Ishikawa (cell line): ENCODE measurements around the gene SLC15A5.

ENCODE experiments used
- CEBPB ChIP-seq: IDR thresholded peaks from 2 replicates; pipeline ENCODE4 v1.6.1; 2012
- CREB1 ChIP-seq: IDR thresholded peaks from 2 replicates; pipeline ENCODE4 v1.6.1; 2012; ENCODE audit warnings: low read depth
- EP300 ChIP-seq: IDR thresholded peaks from 2 replicates; pipeline ENCODE4 v1.6.1; 2012; ENCODE audit warnings: borderline replicate concordance
- FOXM1 ChIP-seq: IDR thresholded peaks from 2 replicates; pipeline ENCODE4 v1.6.1; 2012; ENCODE audit warnings: low read depth, borderline replicate concordance
- MAX ChIP-seq: IDR thresholded peaks from 2 replicates; pipeline ENCODE4 v1.6.1; 2012
- NFIC ChIP-seq: IDR thresholded peaks from 2 replicates; pipeline ENCODE4 v1.6.1; 2012
- RAD21 ChIP-seq: IDR thresholded peaks from 2 replicates; pipeline ENCODE4 v1.6.1; 2012; ENCODE audit warnings: low read depth
- REST ChIP-seq: IDR thresholded peaks from 2 replicates; pipeline ENCODE4 v1.6.1; 2012; ENCODE audit warnings: low read depth, mild to moderate bottlenecking
- TAF1 ChIP-seq: IDR thresholded peaks from 2 replicates; pipeline ENCODE4 v1.6.1; 2012; ENCODE audit warnings: low read depth, mild to moderate bottlenecking
- TEAD4 ChIP-seq: IDR thresholded peaks from 2 replicates; pipeline ENCODE4 v1.6.1; 2012
- USF1 ChIP-seq: IDR thresholded peaks from 2 replicates; pipeline ENCODE4 v1.6.1; 2012
- YY1 ChIP-seq: IDR thresholded peaks from 2 replicates; pipeline ENCODE4 v1.6.1; 2012; ENCODE audit warnings: low read depth
- ZBTB7A ChIP-seq: IDR thresholded peaks from 2 replicates; pipeline ENCODE4 v1.6.1; 2012; ENCODE audit warnings: low read depth

- TF ChIP-seq MAX (no peak), EP300 (no peak), FOXM1 (no peak), CREB1 (no peak), REST (no peak), YY1 (no peak), RAD21 (no peak), USF1 (no peak), TAF1 (no peak), CEBPB (no peak), TEAD4 (no peak), NFIC (no peak), ZBTB7A (no peak)
Measured at GRCh38 chr12:16225692-16226091, 51.8 kb downstream of the SLC15A5 start.
